ENCODE data around the gene ARHGEF26.

Gene ARHGEF26

DNA sequence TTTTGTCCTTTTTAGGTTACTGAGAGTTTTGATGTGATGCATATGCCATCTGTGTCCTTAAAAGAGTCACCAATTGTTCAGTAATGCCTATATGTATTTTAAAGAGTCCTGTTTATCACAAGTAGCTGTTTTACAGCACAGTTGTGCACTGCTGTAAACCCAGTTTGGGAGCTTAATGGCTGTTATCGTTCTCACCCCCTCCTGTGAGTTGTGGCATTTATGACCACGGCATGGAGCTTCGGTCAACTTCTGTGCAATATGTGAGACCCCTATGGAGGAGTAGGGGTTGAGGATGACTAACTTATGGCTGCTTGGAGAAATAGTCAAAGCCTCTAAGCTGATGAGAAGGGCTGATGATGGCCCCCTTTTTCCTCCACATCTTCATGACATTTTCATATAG lies 67.2 kb downstream of the ARHGEF26 start:
- DNase-seq (ENCODE audit: insufficient read length, low spot score) = no peak
- no peak for FAIRE-seq
- TF ChIP-seq, protein P1, sequence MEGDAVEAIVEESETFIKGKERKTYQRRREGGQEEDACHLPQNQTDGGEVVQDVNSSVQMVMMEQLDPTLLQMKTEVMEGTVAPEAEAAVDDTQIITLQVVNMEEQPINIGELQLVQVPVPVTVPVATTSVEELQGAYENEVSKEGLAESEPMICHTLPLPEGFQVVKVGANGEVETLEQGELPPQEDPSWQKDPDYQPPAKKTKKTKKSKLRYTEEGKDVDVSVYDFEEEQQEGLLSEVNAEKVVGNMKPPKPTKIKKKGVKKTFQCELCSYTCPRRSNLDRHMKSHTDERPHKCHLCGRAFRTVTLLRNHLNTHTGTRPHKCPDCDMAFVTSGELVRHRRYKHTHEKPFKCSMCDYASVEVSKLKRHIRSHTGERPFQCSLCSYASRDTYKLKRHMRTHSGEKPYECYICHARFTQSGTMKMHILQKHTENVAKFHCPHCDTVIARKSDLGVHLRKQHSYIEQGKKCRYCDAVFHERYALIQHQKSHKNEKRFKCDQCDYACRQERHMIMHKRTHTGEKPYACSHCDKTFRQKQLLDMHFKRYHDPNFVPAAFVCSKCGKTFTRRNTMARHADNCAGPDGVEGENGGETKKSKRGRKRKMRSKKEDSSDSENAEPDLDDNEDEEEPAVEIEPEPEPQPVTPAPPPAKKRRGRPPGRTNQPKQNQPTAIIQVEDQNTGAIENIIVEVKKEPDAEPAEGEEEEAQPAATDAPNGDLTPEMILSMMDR (IDR thresholded peaks at IDR 0.05; ENCODE audit: insufficient read depth, missing control alignments) = no peak

DNA sequence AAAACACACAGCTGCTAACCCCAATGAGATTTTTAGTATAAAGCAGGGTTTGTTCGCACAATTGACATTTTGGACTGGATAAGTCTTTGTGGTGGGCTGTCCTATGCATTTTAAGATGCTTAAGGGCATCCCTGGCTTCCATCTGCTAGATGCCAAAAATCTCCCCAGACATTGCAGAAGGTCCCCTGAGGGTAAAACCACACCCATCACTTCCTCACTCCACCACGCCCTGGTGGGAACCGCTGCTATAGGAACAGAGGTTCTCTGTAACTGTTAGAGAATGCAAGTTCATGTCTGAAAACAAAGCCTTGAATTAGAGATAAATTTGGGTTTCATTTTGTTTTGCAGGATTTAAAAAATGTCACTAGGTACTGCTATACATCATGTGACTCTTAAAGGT lies 67.7 kb downstream of the ARHGEF26 start:
- TF ChIP-seq, protein P1 (IDR thresholded peaks at IDR 0.05; ENCODE audit: insufficient read depth, missing control alignments) = no peak
- no peak for FAIRE-seq
- no peak for DNase-seq (ENCODE audit: insufficient read length, low spot score)

DNA sequence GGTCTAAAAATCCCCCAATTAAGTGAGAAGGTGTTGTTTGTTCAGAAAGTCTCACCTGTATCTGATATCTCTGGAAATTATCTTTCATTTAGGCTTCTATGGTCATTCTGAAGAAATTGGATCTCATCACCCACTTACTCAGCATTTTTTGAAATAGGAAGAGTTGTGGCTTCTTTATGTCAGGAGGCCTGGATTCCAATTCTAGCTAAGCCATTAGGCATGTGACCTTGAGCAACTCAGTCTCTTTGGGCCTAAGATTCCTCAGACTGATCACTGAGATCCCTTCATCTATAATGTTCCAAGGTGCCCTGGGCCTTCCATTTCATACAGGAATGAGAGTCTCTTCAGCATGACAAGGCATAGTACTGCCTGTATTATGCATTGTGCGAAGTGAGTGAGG lies 70.3 kb downstream of the ARHGEF26 start:
- TF ChIP-seq, protein P1 (IDR thresholded peaks at IDR 0.05; ENCODE audit: insufficient read depth, missing control alignments) = no peak
- DNase-seq (ENCODE audit: insufficient read length, low spot score) (no peak), FAIRE-seq (no peak)

DNA sequence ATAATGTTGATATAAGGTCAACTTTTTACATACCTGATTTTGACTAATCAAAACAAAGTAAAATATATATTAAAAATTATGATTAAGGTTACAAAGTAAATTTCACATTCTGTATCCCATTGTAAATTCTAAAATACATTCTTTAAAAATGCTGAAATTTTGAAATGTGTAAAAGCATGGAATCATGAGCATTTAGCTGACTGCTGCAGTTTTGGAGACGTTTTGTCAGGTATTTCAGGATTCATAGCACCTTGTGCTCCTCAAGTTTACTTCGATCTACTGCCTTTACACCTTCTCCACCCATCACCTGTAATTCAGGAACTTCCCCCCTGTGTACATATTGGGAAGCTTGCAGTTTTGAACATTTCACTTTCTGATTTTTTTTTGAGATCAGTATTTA lies 71.0 kb downstream of the ARHGEF26 start:
- DNase-seq (ENCODE audit: insufficient read length, low spot score) = no peak
- TF ChIP-seq, protein P1 (IDR thresholded peaks at IDR 0.05; ENCODE audit: insufficient read depth, missing control alignments) = no peak
- no peak for FAIRE-seq

DNA sequence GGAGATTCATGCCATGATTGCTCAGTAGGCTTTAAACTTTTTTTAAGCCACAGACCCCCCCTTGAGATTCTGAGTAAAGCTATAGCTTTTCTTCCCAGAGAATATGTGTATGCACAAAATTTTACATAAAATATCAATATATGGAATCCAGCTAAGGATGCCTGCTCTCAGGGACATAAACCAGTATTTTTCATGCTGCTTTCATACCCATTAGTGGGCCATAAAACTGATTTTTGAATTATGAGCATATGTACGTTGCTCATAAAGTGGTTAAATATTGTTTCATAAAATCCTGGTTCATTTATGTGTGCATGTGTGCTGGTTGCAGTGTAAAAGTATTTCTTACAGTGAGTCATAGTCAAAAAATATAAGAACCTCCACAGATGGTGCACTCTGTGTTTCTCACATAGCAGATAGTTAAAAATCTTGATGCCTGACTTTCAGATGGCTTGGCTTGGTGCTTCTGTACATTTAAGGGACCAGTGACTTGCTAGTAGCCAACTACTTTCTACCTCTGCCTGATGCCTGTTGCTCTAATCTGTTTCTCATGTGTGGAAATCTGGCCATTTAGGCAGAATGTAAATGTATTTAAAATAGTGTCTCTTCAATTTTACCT lies 71.9 kb downstream of the ARHGEF26 start:
- no peak for FAIRE-seq
- TF ChIP-seq, protein P1 (IDR thresholded peaks at IDR 0.05; ENCODE audit: insufficient read depth, missing control alignments) = no peak

DNA sequence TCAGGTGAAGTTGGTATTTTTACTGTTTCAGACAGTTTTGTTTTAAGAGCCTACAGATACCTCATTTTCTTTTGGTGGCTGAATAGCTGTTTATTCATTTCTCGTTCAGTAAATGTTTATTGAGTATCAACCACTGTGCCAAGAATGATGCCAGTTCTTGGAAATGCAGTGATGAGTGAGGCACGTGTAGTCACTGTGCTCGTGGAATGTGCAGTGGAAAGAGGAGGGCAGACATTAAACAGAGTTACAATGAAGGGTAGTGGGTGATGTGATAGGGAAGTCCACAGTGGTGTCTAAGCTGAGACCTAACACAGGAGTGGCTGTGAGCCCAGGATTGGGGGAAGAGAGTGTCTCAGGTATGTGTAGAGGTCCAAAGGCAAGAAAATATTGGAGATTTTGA lies 73.7 kb downstream of the ARHGEF26 start:
- TF ChIP-seq, protein P1 (IDR thresholded peaks at IDR 0.05; ENCODE audit: insufficient read depth, missing control alignments) = no peak
- FAIRE-seq = no peak
- no peak for DNase-seq (ENCODE audit: insufficient read length, low spot score)

More for the DNA sequence above, 71.9 kb downstream of the ARHGEF26 start:
- DNase-seq (ENCODE audit: insufficient read length, low spot score) = no peak

DNA sequence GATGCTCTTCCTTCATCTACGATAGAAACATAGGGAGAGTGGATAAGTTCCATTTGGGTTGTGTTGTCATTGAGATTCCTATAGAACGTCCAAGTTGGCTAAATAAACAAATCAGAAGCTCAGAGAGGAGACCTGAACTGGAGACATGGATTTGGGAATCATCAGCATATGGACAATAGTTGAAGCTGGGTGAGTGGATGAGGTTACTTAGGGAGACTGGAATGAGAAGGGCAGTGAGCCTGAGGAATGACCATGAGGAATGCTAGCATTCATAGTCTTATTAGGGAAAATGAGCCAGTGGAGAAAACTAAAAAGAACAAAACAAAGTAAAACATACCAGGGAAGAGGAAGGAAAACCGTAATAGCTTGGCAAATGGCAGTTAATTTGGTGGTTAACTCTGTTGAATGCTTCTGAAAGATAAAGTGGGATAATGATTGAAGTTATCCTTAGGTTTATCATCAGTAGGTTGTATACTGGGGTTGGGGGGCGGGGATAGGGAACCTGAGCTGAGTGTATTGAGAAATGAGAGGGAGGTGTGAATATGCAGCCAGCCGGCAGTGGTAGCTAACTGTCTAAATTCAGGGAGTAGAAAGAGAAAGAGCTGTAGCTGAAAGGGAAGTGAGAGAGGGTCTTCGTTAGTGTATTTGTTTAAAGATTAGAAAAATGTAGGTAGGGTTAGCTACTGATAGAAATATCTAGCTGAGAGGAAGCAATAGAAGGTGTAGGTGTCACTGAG lies 74.6 kb downstream of the ARHGEF26 start:
- no peak for DNase-seq (ENCODE audit: insufficient read length, low spot score)
- no peak for FAIRE-seq
- TF ChIP-seq, protein P1 (IDR thresholded peaks at IDR 0.05; ENCODE audit: insufficient read depth, missing control alignments) = no peak

All from D721Med (cell line).